HG02981 (cell line): ENCODE data around the gene TSTD2.

ENCODE experiments used
- ATAC-seq: cut with Tn5 transposase; IDR thresholded peaks from one replicate; pipeline ENCODE4 v1.9.1; 2021; ENCODE audit warnings: mild to moderate bottlenecking, moderate library complexity; ENCODE audit not compliant: unreplicated experiment

Gene TSTD2

GRCh38 chr9:97632985-97633858 lies at the start of gene TSTD2, which contains the start of gene NCBP1:
Gene TSTD2, minus strand, starts transcription at chr9:97633368. Its CDS starts 5,806 bp downstream, at chr9:97627562.
Gene NCBP1, plus strand, starts transcription at chr9:97633821. Its CDS starts 61 bp downstream, at chr9:97633882.
- ATAC-seq = peak; percentile 84

- no peak for ATAC-seq
Observed at GRCh38 chr9:97682242-97682641, 49.1 kb upstream of the TSTD2 start.

- peak; percentile 53 for ATAC-seq
Observed at GRCh38 chr9:97675655-97676054, 42.5 kb upstream of the TSTD2 start.

- no peak for ATAC-seq
Observed at GRCh38 chr9:97673922-97674321, 40.8 kb upstream of the TSTD2 start.

- no peak for ATAC-seq
Observed at GRCh38 chr9:97672403-97672802, 39.2 kb upstream of the TSTD2 start.

- ATAC-seq = no peak
Observed at GRCh38 chr9:97670586-97670985, 37.4 kb upstream of the TSTD2 start.

GRCh38 chr9:97668485-97668884 lies 35.3 kb upstream of the TSTD2 start:
- no peak for ATAC-seq

GRCh38 chr9:97666907-97667686 lies 33.9 kb upstream of the TSTD2 start:
- no peak for ATAC-seq

GRCh38 chr9:97665742-97666141 lies 32.6 kb upstream of the TSTD2 start:
- ATAC-seq = no peak

GRCh38 chr9:97660847-97661246 lies 27.7 kb upstream of the TSTD2 start:
- no peak for ATAC-seq

- ATAC-seq = no peak
Observed at GRCh38 chr9:97660340-97660739, 27.2 kb upstream of the TSTD2 start.

GRCh38 chr9:97659771-97660170 lies 26.6 kb upstream of the TSTD2 start:
- ATAC-seq = no peak

GRCh38 chr9:97658707-97659106 lies 25.5 kb upstream of the TSTD2 start:
- no peak for ATAC-seq

GRCh38 chr9:97651646-97652045 lies 18.5 kb upstream of the TSTD2 start:
- no peak for ATAC-seq

- ATAC-seq = no peak
Observed at GRCh38 chr9:97647996-97648395, 14.8 kb upstream of the TSTD2 start.

- no peak for ATAC-seq
Observed at GRCh38 chr9:97645720-97646119, 12.6 kb upstream of the TSTD2 start.

- no peak for ATAC-seq
Observed at GRCh38 chr9:97640325-97640724, 7.2 kb upstream of the TSTD2 start.

GRCh38 chr9:97638666-97639065 lies 5.5 kb upstream of the TSTD2 start:
- ATAC-seq = no peak

GRCh38 chr9:97636903-97637302 lies 3.7 kb upstream of the TSTD2 start:
- ATAC-seq = no peak

GRCh38 chr9:97635026-97635425 lies 1.9 kb upstream of the TSTD2 start:
- no peak for ATAC-seq

- peak; percentile 0 for ATAC-seq
Observed at GRCh38 chr9:97633859-97634490, 807 bp upstream of the TSTD2 start.
